Middle frontal gyrus (tissue), 1 donor: Measurements from ENCODE around the gene STUM.
"Not testable (repeated sequence)": the region's sequence is repeated elsewhere in the genome, so short reads cannot be mapped to it uniquely, and the experiment has no call there.

Source experiments
- DNase-seq: peaks from one replicate; pipeline ENCODE4 v3.0.0-alpha.2; 2015; ENCODE audit warnings: low spot score; ENCODE audit errors: extremely low spot score

The STUM gene

DNA sequence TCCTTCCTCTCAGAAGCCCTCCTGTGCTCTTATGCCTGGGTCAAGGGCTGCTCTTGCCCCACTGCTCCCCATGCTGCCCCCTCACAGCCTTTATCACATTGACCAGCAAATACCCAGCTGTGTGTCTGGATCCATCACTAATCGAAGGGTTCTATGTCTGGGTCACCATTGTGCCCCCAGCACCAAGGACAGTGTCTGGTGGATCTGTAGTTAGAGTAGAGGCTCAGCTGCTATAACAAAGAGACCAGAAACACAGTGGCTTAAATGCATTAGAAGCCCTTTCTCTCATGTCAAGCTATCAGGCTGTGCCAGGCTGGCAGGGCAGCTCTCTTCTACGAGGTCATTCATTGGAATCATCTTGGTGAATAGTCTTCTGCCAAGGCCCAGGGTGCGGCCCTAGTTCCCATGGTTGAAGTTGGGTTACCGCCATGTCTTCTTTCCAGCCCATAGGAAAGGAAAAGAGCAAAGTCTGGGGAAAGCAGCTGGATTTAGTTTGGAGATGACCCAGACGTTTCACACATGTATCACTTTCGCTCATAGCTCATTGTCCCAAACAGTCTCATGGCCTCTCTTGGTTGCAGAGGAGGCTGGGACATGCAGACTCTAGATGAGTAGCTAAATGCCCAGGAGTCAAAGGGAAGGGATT lies 32.2 kb downstream of the STUM start:
- DNase-seq: no peak

DNA sequence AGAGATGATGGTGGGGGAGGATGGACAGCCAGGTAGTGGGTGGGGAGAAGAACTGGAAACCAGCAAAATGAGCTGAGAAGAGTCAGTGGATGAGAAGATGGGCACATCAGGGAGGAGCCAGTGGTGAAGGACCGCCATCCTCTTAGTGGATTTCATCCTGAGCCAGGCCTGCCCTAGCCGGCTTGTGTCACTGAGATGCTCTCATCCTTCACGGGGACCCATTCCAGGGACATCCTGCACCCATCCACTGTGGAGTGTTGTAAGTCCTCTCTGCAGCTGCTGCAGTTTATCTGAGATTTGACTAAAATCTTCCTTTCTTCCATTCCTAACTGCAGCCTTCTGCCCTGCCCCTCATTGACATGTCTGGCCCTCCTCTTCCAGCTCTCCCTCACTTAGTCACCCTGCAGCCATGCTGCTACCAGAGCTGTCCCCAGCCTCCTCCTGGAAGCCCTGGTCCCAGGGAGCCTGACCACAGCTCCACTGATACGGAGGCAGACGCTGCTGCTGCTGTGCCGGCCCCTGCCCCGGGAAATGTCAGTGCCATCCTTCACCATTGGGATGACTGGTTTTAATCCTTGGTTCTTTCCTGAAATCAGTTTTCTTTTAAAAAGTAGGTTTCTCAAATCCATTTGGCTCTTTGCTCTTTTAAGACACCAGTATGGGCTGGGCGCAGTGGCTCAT lies 33.2 kb downstream of the STUM start:
- no peak for DNase-seq

DNA sequence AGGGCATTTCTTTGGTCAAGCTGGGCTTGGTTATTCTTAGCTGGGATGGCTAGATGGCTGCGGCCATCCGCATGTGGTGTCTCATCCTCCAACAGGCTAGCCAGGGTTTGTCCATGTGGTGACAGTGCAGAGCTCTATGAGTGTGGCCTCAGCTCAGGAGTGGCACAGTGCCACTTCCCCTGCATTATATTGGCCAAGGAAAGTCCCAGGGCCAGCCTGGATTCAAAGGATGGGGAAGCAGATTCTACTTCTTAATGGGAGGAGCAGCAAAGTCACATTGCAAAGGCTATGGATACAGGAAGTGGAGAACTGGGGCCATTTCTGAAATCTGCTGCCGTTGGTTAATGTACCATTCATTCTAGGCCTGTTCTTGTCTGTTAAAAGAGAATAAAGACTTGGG lies 34.4 kb downstream of the STUM start:
- DNase-seq: no peak

GRCh38 chr1:226584164-226584563 lies 35.6 kb downstream of the STUM start:
- DNase-seq: no peak

- DNase-seq: no peak
These were observed 37.6 kb downstream of the STUM start for GRCh38 chr1:226586116-226586515.

GRCh38 chr1:226586650-226587422 lies 38.3 kb downstream of the STUM start:
- no peak for DNase-seq

DNA sequence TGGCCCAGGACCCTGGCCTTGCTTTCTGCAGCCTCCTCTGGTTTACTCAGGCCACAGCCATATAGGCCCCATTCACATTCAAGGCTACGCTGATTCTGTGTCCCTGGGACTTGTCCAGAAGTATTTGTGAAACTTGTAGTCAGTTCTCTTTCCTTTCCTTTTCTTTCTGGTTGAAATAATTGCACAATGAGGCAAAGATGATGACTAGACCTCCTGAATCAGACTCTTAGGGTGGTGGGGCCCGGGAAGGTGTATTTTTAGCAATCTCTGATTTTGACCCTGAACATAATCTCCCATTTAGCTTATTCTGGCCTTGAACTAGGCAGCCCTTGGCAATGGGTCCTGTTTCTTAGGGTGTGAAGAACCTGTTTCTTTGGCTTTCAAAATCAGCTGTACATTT lies 39.9 kb downstream of the STUM start:
- no peak for DNase-seq

- DNase-seq: no peak
These were observed 40.6 kb downstream of the STUM start for GRCh38 chr1:226589008-226589733.

GRCh38 chr1:226590614-226591013 lies 42.0 kb downstream of the STUM start:
- DNase-seq: no peak

DNA sequence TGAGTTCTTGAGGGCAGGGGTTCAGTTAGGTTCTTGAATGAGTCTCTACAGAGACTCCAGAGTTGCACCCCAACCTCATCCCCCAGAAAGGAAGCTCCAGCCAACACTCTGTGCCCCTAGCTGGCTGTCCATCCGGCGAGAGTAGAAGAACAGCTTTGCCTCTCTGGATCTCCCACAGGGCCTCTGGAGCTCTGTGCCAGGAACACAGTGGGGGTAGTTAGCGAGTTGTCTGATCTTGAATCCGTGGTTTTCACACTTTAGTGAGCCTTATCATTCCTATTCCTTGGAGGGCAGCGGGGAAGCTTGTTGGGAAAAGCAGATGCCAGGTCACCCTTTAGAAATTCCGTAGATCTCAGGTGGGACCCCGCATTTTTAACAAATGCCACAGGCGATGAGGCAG lies 45.0 kb downstream of the STUM start:
- no peak for DNase-seq

DNA sequence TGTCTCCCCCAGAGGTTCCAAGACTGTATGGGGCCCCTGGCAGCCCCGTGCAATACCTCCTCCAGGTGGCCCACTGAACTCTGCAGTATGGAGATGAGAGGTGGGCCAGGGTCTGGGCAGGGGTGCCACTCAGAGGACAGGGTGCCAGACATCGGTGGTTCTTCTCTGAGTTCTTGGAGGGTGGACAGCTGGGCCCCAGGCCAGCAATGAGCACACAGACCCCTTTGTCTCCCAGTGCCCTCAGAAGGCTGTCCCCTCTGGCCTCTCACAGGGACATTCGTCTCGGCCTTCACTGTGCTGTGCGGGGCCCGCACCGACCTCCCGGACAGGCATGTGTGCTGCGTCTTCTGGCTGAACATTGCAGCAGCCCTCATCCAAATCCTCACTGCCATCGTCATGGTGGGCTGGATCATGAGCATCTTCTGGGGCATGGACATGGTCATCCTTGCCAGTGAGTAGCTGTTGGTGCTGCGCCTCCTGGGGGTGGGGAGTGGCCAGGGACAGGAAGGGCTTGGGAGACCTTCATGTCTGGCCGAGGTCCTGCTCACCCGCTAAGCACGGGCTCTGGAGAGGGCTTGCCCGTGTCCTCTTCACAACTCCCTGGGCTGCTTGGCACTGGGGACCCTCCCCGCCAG lies 48.1 kb downstream of the STUM start:
- DNase-seq: no peak

GRCh38 chr1:226597616-226598454 lies 49.3 kb downstream of the STUM start:
- DNase-seq: no peak

GRCh38 chr1:226598455-226598849 lies 49.9 kb downstream of the STUM start:
- no peak for DNase-seq

- DNase-seq: not testable (repeated sequence)
These were observed 50.4 kb downstream of the STUM start for GRCh38 chr1:226598955-226599354.

GRCh38 chr1:226599636-226600238 lies 51.2 kb downstream of the STUM start:
- no peak for DNase-seq

- no peak for DNase-seq
These were observed 51.7 kb downstream of the STUM start for GRCh38 chr1:226600254-226600653.

DNA sequence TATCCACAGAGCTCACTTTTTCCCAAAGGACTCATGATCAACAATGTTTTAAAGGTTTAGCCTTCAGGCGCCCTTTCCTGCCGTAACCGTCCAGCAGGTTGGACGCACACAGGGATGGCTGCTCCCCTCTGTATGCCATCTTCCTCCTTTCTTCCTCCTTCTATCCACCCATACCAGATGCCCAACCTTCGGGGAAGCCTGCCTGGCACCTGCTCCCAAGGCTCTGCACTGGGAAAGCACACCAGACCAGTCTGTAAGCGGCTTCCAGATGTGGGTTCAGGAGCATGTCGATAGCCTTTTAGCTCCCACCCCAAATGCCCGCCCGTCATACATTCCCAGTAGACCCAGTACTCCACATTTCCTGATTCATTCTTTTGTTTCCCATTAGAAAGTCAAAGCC lies 52.9 kb downstream of the STUM start:
- no peak for DNase-seq

DNA sequence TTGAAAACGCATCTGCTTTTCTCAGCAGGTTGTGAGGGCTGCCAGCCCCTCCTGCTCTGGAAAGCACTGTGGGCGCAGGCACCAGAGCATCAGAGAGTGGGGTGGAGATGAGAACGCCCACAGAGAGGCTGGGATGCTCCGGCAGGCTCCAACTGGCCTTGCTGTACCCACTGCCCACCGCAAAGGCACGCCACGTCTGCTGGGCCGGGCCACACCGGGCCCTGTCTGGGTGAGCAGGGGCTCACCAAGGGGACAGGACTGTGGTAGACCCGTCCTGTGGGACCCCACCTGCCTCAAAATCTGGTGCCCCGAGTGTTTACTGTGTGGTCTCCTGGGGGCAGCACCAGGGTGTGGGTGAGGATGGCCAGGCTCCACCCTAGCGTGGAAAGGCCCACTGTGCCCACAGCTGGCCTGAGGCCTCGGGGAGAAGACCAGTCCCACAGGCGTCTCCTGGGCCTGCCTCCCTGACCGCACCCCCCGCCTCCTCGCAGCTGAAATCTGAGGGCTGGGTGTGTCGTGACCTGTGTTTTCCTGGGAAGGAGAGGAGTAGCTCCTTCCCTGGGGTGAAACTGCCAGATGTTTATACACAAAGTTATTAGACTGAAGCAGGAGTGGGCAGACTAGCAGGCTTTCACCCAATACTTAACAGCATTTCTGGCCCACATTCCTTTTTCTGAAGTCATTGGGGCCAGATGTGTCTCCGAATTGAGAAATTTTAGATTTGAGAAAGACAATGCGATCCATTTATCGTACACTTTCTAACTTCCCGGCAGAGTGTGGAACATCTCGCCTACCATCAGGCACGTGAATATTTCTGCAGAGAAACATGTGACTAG lies 53.8 kb downstream of the STUM start:
- no peak for DNase-seq
